Measurements from ENCODE around the gene OR2H1. TPM values are rescaled to one million over a fixed set of nuclear protein-coding genes. Genes with fewer than 3 reads are reported as not detected.
"Not testable (repeated sequence)": the region's sequence is repeated elsewhere in the genome, so short reads cannot be mapped to it uniquely, and the experiment has no call there.

The OR2H1 gene
- total and polyA plus RNA-seq, 10 donors: not detected

GRCh38 chr6:29442719-29443118, 14.2 kb upstream of the OR2H1 start:
- no peak for DNase-seq
- intact Hi-C loops (cut with DNase I; ENCODE audit: low total_unique reads): no loop called here
- no peak overlapping the region for H3K4me3 ChIP-seq
- H3K9me3 ChIP-seq: peaks cover 0 to 11% (median 0%) of the 10 kb centered on the region in 8 donors
- no peaks in the 10 kb centered on the region for H3K36me3 ChIP-seq
- TF ChIP-seq CTCF (IDR thresholded peaks at IDR 0.05 in 8 of 11, conservative IDR thresholded peaks at IDR 0.05 in 3 of 11) (no peak), POLR2A (IDR thresholded peaks at IDR 0.05) (no peak), POLR2AphosphoS5 (IDR thresholded peaks at IDR 0.05) (no peak)
- no peaks in the 10 kb centered on the region for H3K4me1 ChIP-seq
- peaks cover 0 to 38% (median 4%) of the 10 kb centered on the region in 7 donors for H3K27me3 ChIP-seq (replicated peaks in 1 of 7)
- 74 to 100% (median 81%) methylated on average over 1 of the region's 1 CpG for WGBS, 5 donors
- no peak overlapping the region for H3K27ac ChIP-seq

DNA sequence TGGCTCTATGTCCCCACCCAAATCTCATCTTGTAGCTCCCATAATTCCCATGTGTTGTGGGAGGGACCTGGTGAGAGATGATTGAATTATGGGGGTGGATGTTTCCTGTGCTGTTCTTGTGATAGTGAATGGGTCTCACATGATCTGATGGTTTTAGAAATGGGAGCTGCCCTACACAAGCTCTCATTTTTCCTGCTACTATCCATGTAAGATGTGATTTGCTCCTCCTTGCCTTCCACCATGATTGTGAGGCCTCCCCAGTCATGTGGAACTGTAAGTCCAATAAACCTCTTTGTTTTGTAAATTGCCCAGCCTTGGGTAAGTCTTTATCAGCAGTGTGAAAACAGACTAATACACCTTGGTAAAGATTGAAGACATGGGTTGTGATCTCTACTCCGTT, 12.9 kb upstream of the OR2H1 start:
- DNase-seq; intact Hi-C loops (cut with DNase I; ENCODE audit: low total_unique reads); H3K27ac ChIP-seq; H3K4me1 ChIP-seq; H3K36me3 ChIP-seq; H3K4me3 ChIP-seq: not testable (repeated sequence)
- Histone ChIP-seq H3K9me3 (peaks cover 0 to 11% (median 0%) of the 10 kb centered on the region in 8 donors), H3K27me3 (replicated peaks in 1 of 7) (peaks cover 0 to 42% (median 4%) of the 10 kb centered on the region in 7 donors)
- WGBS, 5 donors: 70 to 85% (median 77%) methylated on average over 1 of the region's 1 CpG

GRCh38 chr6:29447670-29448069, 9.3 kb upstream of the OR2H1 start:
- H3K27me3 ChIP-seq (replicated peaks in 1 of 7): peaks cover 0 to 55% (median 4%) of the 10 kb centered on the region in 7 donors
- no peaks in the 10 kb centered on the region for H3K4me1 ChIP-seq
- TF ChIP-seq POLR2A (IDR thresholded peaks at IDR 0.05) (no peak), POLR2AphosphoS5 (IDR thresholded peaks at IDR 0.05) (no peak), CTCF (IDR thresholded peaks at IDR 0.05 in 8 of 11, conservative IDR thresholded peaks at IDR 0.05 in 3 of 11) (no peak)
- WGBS, 5 donors: 75 to 88% (median 80%) methylated on average over 1 of the region's 1 CpG
- H3K27ac ChIP-seq: no peak overlapping the region
- no peak overlapping the region for H3K4me3 ChIP-seq
- no peaks in the 10 kb centered on the region for H3K36me3 ChIP-seq
- DNase-seq: no peak
- peaks cover 0 to 13% (median 0%) of the 10 kb centered on the region in 8 donors for H3K9me3 ChIP-seq
- intact Hi-C loops (cut with DNase I; ENCODE audit: low total_unique reads): no loop called here

DNA sequence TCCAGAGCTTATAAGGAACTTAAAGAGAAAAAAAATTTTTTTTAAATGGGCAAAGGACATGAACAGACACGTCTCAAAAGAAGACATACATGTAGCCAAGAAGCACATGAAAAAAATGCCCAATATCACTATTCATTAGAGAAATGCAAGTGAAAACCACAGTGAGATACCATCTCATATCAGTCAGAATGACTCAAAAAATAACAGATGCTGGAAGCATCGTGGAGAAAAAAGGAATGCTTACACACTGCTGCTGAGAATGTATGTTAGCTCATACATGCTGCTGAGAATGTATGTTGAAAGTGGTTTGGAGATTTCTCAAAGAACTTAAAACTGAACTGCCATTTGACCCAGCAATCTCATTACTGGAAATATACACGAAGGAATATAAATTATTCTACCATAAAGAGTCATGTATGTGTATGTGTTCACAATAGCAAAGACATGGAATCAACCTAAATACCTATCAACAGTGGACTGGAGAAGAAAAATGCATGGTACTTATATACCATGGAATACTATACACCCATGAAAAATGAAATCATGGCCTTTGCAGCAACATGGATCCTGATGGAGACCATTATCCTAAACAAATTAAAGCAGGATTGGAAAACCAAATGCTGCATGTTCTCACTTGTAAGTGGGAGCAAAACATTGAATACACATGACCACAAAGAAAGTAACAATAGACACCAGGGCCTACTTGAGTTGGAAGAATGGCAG, 5.3 kb upstream of the OR2H1 start:
- H3K9me3 ChIP-seq: peaks cover 0 to 7% (median 0%) of the 10 kb centered on the region in 8 donors
- H3K27me3 ChIP-seq (replicated peaks in 1 of 7): peaks cover 0 to 35% (median 0%) of the 10 kb centered on the region in 7 donors
- no peak overlapping the region for H3K27ac ChIP-seq
- intact Hi-C loops (cut with DNase I; ENCODE audit: low total_unique reads): no loop called here
- H3K4me1 ChIP-seq: no peaks in the 10 kb centered on the region
- H3K36me3 ChIP-seq: no peaks in the 10 kb centered on the region
- WGBS, 5 donors: 69 to 82% (median 74%) methylated on average over 3 of the region's 3 CpGs
- TF ChIP-seq CTCF (IDR thresholded peaks at IDR 0.05 in 8 of 11, conservative IDR thresholded peaks at IDR 0.05 in 3 of 11) (no peak), POLR2AphosphoS5 (IDR thresholded peaks at IDR 0.05) (no peak), POLR2A (IDR thresholded peaks at IDR 0.05) (no peak)
- no peak for DNase-seq
- H3K4me3 ChIP-seq: no peak overlapping the region

Data from spleen (tissue), 11 donors.